Lung (tissue), 12 donors: ENCODE results near the gene BMP7. TPM values are rescaled to one million over a fixed set of nuclear protein-coding genes. Genes with fewer than 3 reads are reported as not detected.

ENCODE experiments used
- ATAC-seq: fragments of 200-7000 bp; cut with Tn5 transposase; one replicate; pipeline ENCODE4 v1.9.1; 2020; ENCODE audit warnings: moderate number of reproducible peaks; ENCODE audit not compliant: insufficient read depth, low FRiP score
- DNase-seq, 3 donors: peaks; one replicate each; pipeline ENCODE4 v3.0.0-alpha.2; 2013 to 2017
- H3K27ac ChIP-seq, 2 donors: one replicate each; pipeline ENCODE4 v1.5.1; 2013; ENCODE audit warnings: mild to moderate bottlenecking in 2 of 2, moderate library complexity in 2 of 2, control low read depth in 1 of 2, inconsistent platforms in 1 of 2, low read depth in 1 of 2, low read length in 1 of 2
- H3K27me3 ChIP-seq, 3 donors: one replicate each; pipeline ENCODE4 v1.5.1; 2013; ENCODE audit warnings: low read length in 2 of 3; ENCODE audit not compliant: control insufficient read depth in 3 of 3, insufficient read depth in 3 of 3
- H3K36me3 ChIP-seq, 4 donors: one replicate each; pipeline ENCODE4 v1.5.1; 2013; ENCODE audit warnings: low read length in 4 of 4, mild to moderate bottlenecking in 1 of 4, moderate library complexity in 1 of 4; ENCODE audit not compliant: control insufficient read depth in 4 of 4, insufficient read depth in 4 of 4
- H3K4me1 ChIP-seq, 5 donors: one replicate each; pipeline ENCODE4 v1.5.1; 2013; ENCODE audit warnings: low read length in 5 of 5, mild to moderate bottlenecking in 2 of 5, moderate library complexity in 1 of 5; ENCODE audit not compliant: control insufficient read depth in 5 of 5, insufficient read depth in 5 of 5
- H3K4me3 ChIP-seq: one replicate; pipeline ENCODE4 v1.5.1; 2013; ENCODE audit warnings: mild to moderate bottlenecking, control low read depth, moderate library complexity
- H3K9ac ChIP-seq, 2 donors: one replicate each; pipeline ENCODE4 v1.5.1; 2013; ENCODE audit warnings: low read length in 2 of 2, control low read depth in 1 of 2; ENCODE audit not compliant: insufficient read depth in 1 of 2
- H3K9me3 ChIP-seq, 4 donors: one replicate each; pipeline ENCODE4 v1.5.1; 2013; ENCODE audit warnings: low read length in 3 of 4, mild to moderate bottlenecking in 1 of 4, moderate library complexity in 1 of 4; ENCODE audit not compliant: control insufficient read depth in 4 of 4, insufficient read depth in 3 of 4
- WGBS, 2 donors: extraction: QIAGEN DNeasy Blood & Tissue Kit; methylation state at CpG; one replicate each; pipeline ENCODE4 v1.1.7; 2013; 5-methylcytosine and 5-hydroxymethylcytosine counted together
- polyA plus RNA-seq, 2 donors: library from polyadenylated mRNA; stranded (reverse); fragments of 200-250 nt; gene quantifications; one replicate each; pipeline ENCODE4 v1.2.1, GENCODE V29; 2013
- total RNA-seq, 2 donors: library from RNA; depleted of rRNA in 1 of 2; stranded (reverse); fragments of >200 nt in 1 of 2; gene quantifications; one replicate each; pipeline ENCODE4 v1.2.1, GENCODE V29; 2014 to 2021
- TF ChIP-seq, protein P1 (sequence below): IDR thresholded peaks from 2 replicates; pipeline ENCODE4 v1.5.1; 2012; ENCODE audit warnings: mild to moderate bottlenecking; ENCODE audit errors: control extremely low read depth, extremely low read depth
- donor health status: control.
- donor health status: control.
- donor health status: Bipolar disorder and iron deficiency.
- donor health status: healthy.
- donor health status: DM: yes; HTN: yes; CAD: no.

The BMP7 gene
- total and polyA plus RNA-seq, 4 donors = 0.67 to 10.3 (median 1.4) TPM

GRCh38 chr20:57156011-57156729 lies 110.3 kb downstream of the BMP7 start:
- H3K9ac ChIP-seq = no peak overlapping the region
- H3K4me3 ChIP-seq = no peak overlapping the region
- ATAC-seq (no peak), DNase-seq (no peak)
- no peaks in the 10 kb centered on the region for H3K27me3 ChIP-seq
- no peak overlapping the region for H3K27ac ChIP-seq
- WGBS, 2 donors = 83 to 87% methylated on average over 18 of the region's 18 CpGs
- peaks cover 0 to 11% (median 0%) of the 10 kb centered on the region in 5 donors for H3K4me1 ChIP-seq
- H3K9me3 ChIP-seq = no peaks in the 10 kb centered on the region
- TF ChIP-seq, protein P1, sequence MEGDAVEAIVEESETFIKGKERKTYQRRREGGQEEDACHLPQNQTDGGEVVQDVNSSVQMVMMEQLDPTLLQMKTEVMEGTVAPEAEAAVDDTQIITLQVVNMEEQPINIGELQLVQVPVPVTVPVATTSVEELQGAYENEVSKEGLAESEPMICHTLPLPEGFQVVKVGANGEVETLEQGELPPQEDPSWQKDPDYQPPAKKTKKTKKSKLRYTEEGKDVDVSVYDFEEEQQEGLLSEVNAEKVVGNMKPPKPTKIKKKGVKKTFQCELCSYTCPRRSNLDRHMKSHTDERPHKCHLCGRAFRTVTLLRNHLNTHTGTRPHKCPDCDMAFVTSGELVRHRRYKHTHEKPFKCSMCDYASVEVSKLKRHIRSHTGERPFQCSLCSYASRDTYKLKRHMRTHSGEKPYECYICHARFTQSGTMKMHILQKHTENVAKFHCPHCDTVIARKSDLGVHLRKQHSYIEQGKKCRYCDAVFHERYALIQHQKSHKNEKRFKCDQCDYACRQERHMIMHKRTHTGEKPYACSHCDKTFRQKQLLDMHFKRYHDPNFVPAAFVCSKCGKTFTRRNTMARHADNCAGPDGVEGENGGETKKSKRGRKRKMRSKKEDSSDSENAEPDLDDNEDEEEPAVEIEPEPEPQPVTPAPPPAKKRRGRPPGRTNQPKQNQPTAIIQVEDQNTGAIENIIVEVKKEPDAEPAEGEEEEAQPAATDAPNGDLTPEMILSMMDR = no peak
- no peaks in the 10 kb centered on the region for H3K36me3 ChIP-seq

GRCh38 chr20:57155415-57155814 lies 111.0 kb downstream of the BMP7 start:
- H3K9ac ChIP-seq = no peak overlapping the region
- WGBS, 2 donors = 58 to 76% methylated on average over 8 of the region's 8 CpGs
- H3K9me3 ChIP-seq = no peaks in the 10 kb centered on the region
- TF ChIP-seq, protein P1 = no peak
- peak in 1 of 3 donors; percentile 23 for DNase-seq
- H3K4me1 ChIP-seq = peaks cover 0 to 11% (median 0%) of the 10 kb centered on the region in 5 donors
- no peaks in the 10 kb centered on the region for H3K27me3 ChIP-seq
- no peaks in the 10 kb centered on the region for H3K36me3 ChIP-seq
- no peak for ATAC-seq
- H3K4me3 ChIP-seq = no peak overlapping the region
- no peak overlapping the region for H3K27ac ChIP-seq

DNA sequence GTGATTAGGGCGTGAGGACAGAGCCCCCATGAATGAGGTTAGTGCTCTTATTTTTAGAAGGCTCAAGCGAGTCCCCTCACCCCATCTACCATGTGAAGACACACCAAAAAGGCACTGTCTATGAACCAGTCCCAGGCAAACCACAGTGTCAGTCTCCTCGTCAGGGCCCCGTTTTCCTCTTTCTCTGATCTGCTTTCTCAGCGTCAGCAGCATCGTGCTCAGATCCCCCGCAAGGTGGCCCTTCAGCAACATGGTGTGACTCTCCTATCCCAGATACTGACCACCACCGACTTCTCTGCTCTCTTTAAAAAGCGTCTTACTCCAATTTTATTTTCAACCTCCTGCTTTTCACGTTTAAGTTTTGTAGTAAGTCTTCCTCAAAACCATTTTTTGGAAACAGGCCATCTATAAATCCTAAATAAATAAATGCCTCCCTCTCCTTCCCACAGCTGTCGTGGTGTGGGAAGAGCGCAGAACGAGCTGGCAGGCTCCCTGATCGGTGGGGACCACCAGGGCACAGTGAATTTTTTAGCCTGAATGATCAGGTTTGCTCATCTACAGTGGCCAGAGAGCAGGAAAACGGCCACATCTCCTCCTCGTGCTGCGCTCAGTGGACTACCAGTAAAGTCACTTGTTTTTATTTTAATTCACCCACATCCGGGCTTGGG lies 113.1 kb downstream of the BMP7 start:
- H3K27ac ChIP-seq = no peak overlapping the region
- ATAC-seq (no peak), DNase-seq (peak; percentile 22 to 50 (median 46))
- no peaks in the 10 kb centered on the region for H3K36me3 ChIP-seq
- TF ChIP-seq, protein P1 = no peak
- H3K4me1 ChIP-seq = peaks cover 0 to 13% (median 0%) of the 10 kb centered on the region in 5 donors
- H3K27me3 ChIP-seq = no peaks in the 10 kb centered on the region
- WGBS, 2 donors = 70 to 79% methylated on average over 18 of the region's 18 CpGs
- H3K9me3 ChIP-seq = no peaks in the 10 kb centered on the region
- no peak overlapping the region for H3K9ac ChIP-seq
- no peak overlapping the region for H3K4me3 ChIP-seq
